B cell (primary cell): ENCODE data around the gene SPINK2. TPM values are rescaled to one million over a fixed set of nuclear protein-coding genes. Genes with fewer than 3 reads are reported as not detected.

Source experiments
- ATAC-seq: fragments of 200-7000 bp; cut with Tn5 transposase; one replicate; pipeline ENCODE4 v1.10.0; 2021; ENCODE audit warnings: low read depth, mild to moderate bottlenecking, moderate number of reproducible peaks, moderate library complexity
- CTCF ChIA-PET: fragments of 350-600 bp; sonication (Branson Sonifier 250); formaldehyde crosslinking; loops from one replicate; lab custom pipeline; 2021; ENCODE audit warnings: antibody characterized with exemption, inconsistent platforms; lab: Charles Lee
- POLR2A ChIA-PET: fragments of 350-600 bp; sonication (Branson Sonifier 250); formaldehyde crosslinking; loops from one replicate; lab custom pipeline; 2021; ENCODE audit warnings: antibody characterized with exemption; lab: Charles Lee
- DNase-seq: peaks from one replicate; pipeline ENCODE4 v3.0.0; 2013
- H2AFZ ChIP-seq: 2 replicates; pipeline ENCODE4 v1.6.1; 2012; ENCODE audit warnings: mild to moderate bottlenecking, low read depth, low read length; ENCODE audit not compliant: insufficient read depth, poor library complexity, severe bottlenecking
- H3K27ac ChIP-seq, 2 donors: 1 replicate in 1 of 2; 2 replicates in 1 of 2; pipeline ENCODE4 v1.5.1; 2012 to 2013; ENCODE audit warnings: low read length in 2 of 2, mild to moderate bottlenecking in 2 of 2, moderate library complexity in 1 of 2
- H3K27me3 ChIP-seq, 4 experiments: fragments of 200-600 bp in 1 of 4; sonication (generic) in 1 of 4; replicated peaks in 1 of 4; 1 replicate in 2 of 4; 2 replicates in 2 of 4; pipeline versions ENCODE4 v1.6.1 to v1.7.0; 2013 to 2016; ENCODE audit warnings: low read length in 3 of 4, mild to moderate bottlenecking in 2 of 4, mixed read lengths in 1 of 4, moderate library complexity in 1 of 4; ENCODE audit not compliant: insufficient read depth in 4 of 4, control insufficient read depth in 3 of 4; ENCODE audit errors: control extremely low read depth in 1 of 4
- H3K36me3 ChIP-seq, 2 experiments: replicated peaks in 1 of 2; 1 replicate in 1 of 2; 2 replicates in 1 of 2; pipeline versions ENCODE4 v1.6.1 to v1.7.1; 2013; ENCODE audit warnings: low read length in 1 of 2; ENCODE audit not compliant: insufficient read depth in 2 of 2, control insufficient read depth in 1 of 2; ENCODE audit errors: control extremely low read depth in 1 of 2, extremely low read depth in 1 of 2
- H3K4me1 ChIP-seq, 2 donors: fragments of 200-600 bp in 1 of 2; sonication (generic) in 1 of 2; 1 replicate in 1 of 2; 2 replicates in 1 of 2; pipeline versions ENCODE4 v1.5.1 to v1.6.1; 2013 to 2017; ENCODE audit warnings: low read length in 2 of 2; ENCODE audit not compliant: control insufficient read depth in 2 of 2, insufficient read depth in 2 of 2
- H3K4me2 ChIP-seq: replicated peaks from 2 replicates; pipeline ENCODE3; 2012; ENCODE audit warnings: mild to moderate bottlenecking, low read depth, low read length; ENCODE audit not compliant: poor library complexity, severe bottlenecking
- H3K4me3 ChIP-seq, 5 experiments: fragments of 200-600 bp in 1 of 5; sonication (generic) in 1 of 5; 1 replicate in 3 of 5; 2 replicates in 2 of 5; pipeline versions ENCODE4 v1.5.1 to v1.7.0; 2011 to 2016; ENCODE audit warnings: low read length in 4 of 5, mild to moderate bottlenecking in 4 of 5, low read depth in 2 of 5, control low read depth in 1 of 5, moderate library complexity in 1 of 5; ENCODE audit not compliant: insufficient read depth in 1 of 5; ENCODE audit errors: control extremely low read depth in 1 of 5, extremely low read depth in 1 of 5
- H3K79me2 ChIP-seq: fragments of 200-600 bp; sonication (generic); one replicate; pipeline ENCODE4 v1.6.0; 2016; ENCODE audit warnings: low read length; ENCODE audit not compliant: control insufficient read depth, insufficient read depth
- H3K9ac ChIP-seq: fragments of 200-600 bp; sonication (generic); 2 replicates; pipeline ENCODE4 v1.6.1; 2017; ENCODE audit warnings: mild to moderate bottlenecking, low read length, moderate library complexity
- H3K9me3 ChIP-seq, 3 donors: one replicate each; pipeline versions ENCODE4 v1.6.1 to v1.7.1; 2013; ENCODE audit warnings: low read length in 2 of 3; ENCODE audit not compliant: control insufficient read depth in 2 of 3, insufficient read depth in 1 of 3; ENCODE audit errors: control extremely low read depth in 1 of 3
- H4K20me1 ChIP-seq: 2 replicates; pipeline ENCODE4 v1.6.0; 2012; ENCODE audit warnings: mild to moderate bottlenecking, low read length; ENCODE audit not compliant: insufficient read depth, control insufficient read depth, poor library complexity, severe bottlenecking
- H3K27ac Mint-ChIP-seq: one replicate; pipeline ENCODE4 v1.8.0; 2021; ENCODE audit warnings: mixed read lengths
- H3K27me3 Mint-ChIP-seq: one replicate; pipeline ENCODE4 v1.8.0; 2021; ENCODE audit warnings: mixed read lengths
- H3K4me1 Mint-ChIP-seq: one replicate; pipeline ENCODE4 v1.8.0; 2021; ENCODE audit warnings: mixed read lengths
- H3K4me3 Mint-ChIP-seq: one replicate; pipeline ENCODE4 v1.8.0; 2021; ENCODE audit warnings: mixed read lengths
- H3K9me3 Mint-ChIP-seq: one replicate; pipeline ENCODE4 v1.8.0; 2022; ENCODE audit warnings: mixed read lengths; ENCODE audit not compliant: insufficient read depth
- EZH2 ChIP-seq: IDR thresholded peaks from 2 replicates; pipeline ENCODE4 v1.6.1; 2012; ENCODE audit warnings: borderline replicate concordance, low read depth, mild to moderate bottlenecking, moderate library complexity, low read length; ENCODE audit not compliant: insufficient read depth, poor library complexity, severe bottlenecking
- WGBS: methylation state at CpG from one replicate; pipeline ENCODE4 v1.1.5; 2013; ENCODE audit warnings: missing lambda C conversion rate; ENCODE audit not compliant: insufficient coverage; 5-methylcytosine and 5-hydroxymethylcytosine counted together
- intact Hi-C: fragments of 100-400 bp; cut with micrococcal nuclease; formaldehyde crosslinking; loops from one replicate; pipeline ENCODE4 v1.10.0; 2022
- polyA plus RNA-seq: library from polyadenylated mRNA; depleted of rRNA; stranded (reverse); fragments of >200 nt; gene quantifications from 2 replicates; pipeline ENCODE4 v1.2.3, GENCODE V29; 2012
- total RNA-seq, 2 donors: library from RNA; stranded (reverse); fragments of 120-200 nt in 1 of 2; gene quantifications; 1 replicate in 1 of 2; 2 replicates in 1 of 2; pipeline versions ENCODE4 v1.2.3 to v1.2.4, GENCODE V29; 2013 to 2022
- TF ChIP-seq, protein P1 (sequence below): fragments of 200-600 bp; IDR thresholded peaks from one replicate; pipeline ENCODE4 v1.8.0; 2022; ENCODE audit warnings: antibody characterized with exemption, mild to moderate bottlenecking

SPINK2 gene
- total and polyA plus RNA-seq, 2 donors (not counting 1 experiment from before 2014, with no cell fraction given): 0.94 to 4.9 TPM

DNA sequence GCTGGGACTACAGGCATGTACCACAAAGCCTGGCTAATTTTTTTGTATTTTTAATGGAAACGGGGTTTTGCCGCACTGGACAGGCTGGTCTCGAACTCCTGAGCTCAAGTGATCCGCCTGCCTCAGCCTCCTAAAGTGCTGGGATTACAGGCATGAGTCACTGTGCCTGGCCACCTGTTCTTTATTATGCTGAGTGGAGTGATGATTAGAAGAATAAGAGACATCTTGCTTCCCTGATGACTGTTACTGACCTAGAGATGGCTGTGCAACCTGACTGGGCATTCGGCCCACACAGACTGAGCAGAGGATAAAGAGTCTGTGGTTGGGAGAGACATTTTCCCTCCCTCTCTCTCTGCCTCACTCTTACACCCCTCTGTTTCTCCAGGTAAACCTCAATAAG, 56.7 kb downstream of the SPINK2 start:
- Histone ChIP-seq H2AFZ (no peak overlapping the region), H3K4me3 (no peak overlapping the region), H3K9me3 (no peaks in the 10 kb centered on the region), H3K27me3 (no peaks in the 10 kb centered on the region), H3K36me3 (no peaks in the 10 kb centered on the region), H3K4me1 (peaks cover 14 to 29% of the 10 kb centered on the region in 2 donors), H3K9ac (no peak overlapping the region), H3K27ac (no peak overlapping the region), H3K79me2 (no peaks in the 10 kb centered on the region), H4K20me1 (no peaks in the 10 kb centered on the region), H3K4me2 (no peak overlapping the region)
- no peak for TF ChIP-seq EZH2
- TF ChIP-seq, protein P1, sequence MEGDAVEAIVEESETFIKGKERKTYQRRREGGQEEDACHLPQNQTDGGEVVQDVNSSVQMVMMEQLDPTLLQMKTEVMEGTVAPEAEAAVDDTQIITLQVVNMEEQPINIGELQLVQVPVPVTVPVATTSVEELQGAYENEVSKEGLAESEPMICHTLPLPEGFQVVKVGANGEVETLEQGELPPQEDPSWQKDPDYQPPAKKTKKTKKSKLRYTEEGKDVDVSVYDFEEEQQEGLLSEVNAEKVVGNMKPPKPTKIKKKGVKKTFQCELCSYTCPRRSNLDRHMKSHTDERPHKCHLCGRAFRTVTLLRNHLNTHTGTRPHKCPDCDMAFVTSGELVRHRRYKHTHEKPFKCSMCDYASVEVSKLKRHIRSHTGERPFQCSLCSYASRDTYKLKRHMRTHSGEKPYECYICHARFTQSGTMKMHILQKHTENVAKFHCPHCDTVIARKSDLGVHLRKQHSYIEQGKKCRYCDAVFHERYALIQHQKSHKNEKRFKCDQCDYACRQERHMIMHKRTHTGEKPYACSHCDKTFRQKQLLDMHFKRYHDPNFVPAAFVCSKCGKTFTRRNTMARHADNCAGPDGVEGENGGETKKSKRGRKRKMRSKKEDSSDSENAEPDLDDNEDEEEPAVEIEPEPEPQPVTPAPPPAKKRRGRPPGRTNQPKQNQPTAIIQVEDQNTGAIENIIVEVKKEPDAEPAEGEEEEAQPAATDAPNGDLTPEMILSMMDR: no peak
- ATAC-seq (no peak), DNase-seq (no peak)
- intact Hi-C loops: no loop called here
- WGBS: 98% methylated on average over 4 of the region's 5 CpGs
- POLR2A ChIA-PET: no interaction called here
- Mint-ChIP-seq H3K9me3 (no peaks in the 10 kb centered on the region), H3K27ac (no peak overlapping the region), H3K27me3 (no peaks in the 10 kb centered on the region), H3K4me3 (no peak overlapping the region), H3K4me1 (peaks cover 43% of the 10 kb centered on the region)
- CTCF ChIA-PET: no interaction called here

DNA sequence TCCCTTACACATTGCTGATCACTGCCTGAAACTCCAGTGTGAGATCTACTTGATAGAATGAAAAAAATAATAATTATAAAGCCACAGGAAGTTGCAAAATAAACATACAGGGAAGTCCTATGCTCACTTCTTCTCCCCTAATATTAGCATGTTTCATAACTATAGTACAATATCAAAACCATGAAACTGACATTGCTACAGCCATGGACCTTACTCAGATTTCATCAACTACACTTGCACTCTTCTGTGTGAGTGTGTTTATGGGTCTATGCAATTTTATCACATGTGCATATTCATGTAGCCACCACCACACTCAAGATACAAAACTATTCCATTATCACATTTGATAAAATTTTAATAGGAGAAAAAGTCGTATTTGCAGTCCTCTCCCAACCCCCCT, 57.3 kb downstream of the SPINK2 start:
- H3K9me3 ChIP-seq: no peaks in the 10 kb centered on the region
- no peaks in the 10 kb centered on the region for H4K20me1 ChIP-seq
- peaks cover 46% of the 10 kb centered on the region for H3K4me1 Mint-ChIP-seq
- intact Hi-C loops: no loop called here
- ChIA-PET CTCF (no interaction called here), POLR2A (no interaction called here)
- no peaks in the 10 kb centered on the region for H3K27me3 ChIP-seq
- DNase-seq: no peak
- no peaks in the 10 kb centered on the region for H3K9me3 Mint-ChIP-seq
- H3K36me3 ChIP-seq: no peaks in the 10 kb centered on the region
- H3K9ac ChIP-seq: no peak overlapping the region
- H3K4me2 ChIP-seq: peak overlapping the region; percentile 19
- no peaks in the 10 kb centered on the region for H3K27me3 Mint-ChIP-seq
- no peak overlapping the region for H3K27ac Mint-ChIP-seq
- no peak overlapping the region for H3K4me3 Mint-ChIP-seq
- 83% methylated on average over 1 of the region's 1 CpG for WGBS
- H3K4me3 ChIP-seq: no peak overlapping the region
- peaks cover 17 to 34% of the 10 kb centered on the region in 2 donors for H3K4me1 ChIP-seq
- H3K79me2 ChIP-seq: no peaks in the 10 kb centered on the region
- TF ChIP-seq, protein P1: no peak
- TF ChIP-seq EZH2: no peak
- ATAC-seq: no peak
- H2AFZ ChIP-seq: no peak overlapping the region
- no peak overlapping the region for H3K27ac ChIP-seq
